Testis (tissue), 3 donors: ENCODE results near the gene KCNN3. TPM values are rescaled to one million over a fixed set of nuclear protein-coding genes. Genes with fewer than 3 reads are reported as not detected.

Experiments used
- DNase-seq: peaks from one replicate; pipeline ENCODE4 v3.0.0-alpha.2; 2019
- H3K27ac ChIP-seq, 2 donors: fragments of 200-600 bp; sonication (generic); one replicate each; pipeline ENCODE4 v1.5.1; 2019
- H3K27me3 ChIP-seq: fragments of 200-600 bp; sonication (generic); one replicate; pipeline ENCODE4 v1.5.1; 2019
- H3K36me3 ChIP-seq: fragments of 200-600 bp; sonication (generic); one replicate; pipeline ENCODE4 v1.5.1; 2017; ENCODE audit warnings: low read depth; ENCODE audit errors: missing control alignments
- H3K4me1 ChIP-seq: fragments of 200-600 bp; sonication (generic); one replicate; pipeline ENCODE4 v1.5.1; 2019
- H3K4me3 ChIP-seq, 2 donors: fragments of 200-600 bp; sonication (generic); one replicate each; pipeline ENCODE4 v1.5.1; 2017 to 2019
- H3K9me3 ChIP-seq: fragments of 200-600 bp; sonication (generic); one replicate; pipeline ENCODE4 v1.5.1; 2017
- POLR2A ChIP-seq: fragments of 450-650 bp; IDR thresholded peaks from one replicate; pipeline ENCODE4 v1.6.1; 2017; ENCODE audit warnings: antibody characterized with exemption, mild to moderate bottlenecking, moderate library complexity
- WGBS, 2 donors: methylation state at CpG; one replicate each; pipeline ENCODE4 v1.1.5; 2018; 5-methylcytosine and 5-hydroxymethylcytosine counted together
- intact Hi-C: fragments of 100-400 bp; cut with DNase I; formaldehyde crosslinking; loops from one replicate; pipeline ENCODE4 v1.15.1; 2023; ENCODE audit warnings: low total_unique reads
- polyA plus RNA-seq: library from polyadenylated mRNA; stranded (reverse); fragments of 350-450 nt; fragmentation: Illumina TruSeq; extraction: RNeasy Lipid Tissue Mini Kit (QIAGEN cat#74804); gene quantifications from one replicate; pipeline ENCODE4 v1.2.3, GENCODE V29; 2014; ENCODE audit warnings: low read depth, low replicate concordance; ENCODE audit not compliant: insufficient read depth
- total RNA-seq, 2 donors: library from RNA; depleted of rRNA; stranded (reverse); fragments of >200 nt; gene quantifications; one replicate each; pipeline ENCODE4 v1.2.3, GENCODE V29; 2016
- TF ChIP-seq, protein P1 (sequence below), 3 experiments: fragments of 450-650 bp in 2 of 3; fragments of 200-600 bp in 1 of 3; sonication (generic) in 1 of 3; IDR thresholded peaks; one replicate each; pipeline ENCODE4 v1.5.1; 2016 to 2019; ENCODE audit warnings: antibody characterized with exemption in 3 of 3, mild to moderate bottlenecking in 2 of 3, moderate library complexity in 1 of 3

Gene KCNN3
- total and polyA plus RNA-seq, 3 donors from 2014 or later: 0.24 to 0.78 (median 0.56) TPM

DNA sequence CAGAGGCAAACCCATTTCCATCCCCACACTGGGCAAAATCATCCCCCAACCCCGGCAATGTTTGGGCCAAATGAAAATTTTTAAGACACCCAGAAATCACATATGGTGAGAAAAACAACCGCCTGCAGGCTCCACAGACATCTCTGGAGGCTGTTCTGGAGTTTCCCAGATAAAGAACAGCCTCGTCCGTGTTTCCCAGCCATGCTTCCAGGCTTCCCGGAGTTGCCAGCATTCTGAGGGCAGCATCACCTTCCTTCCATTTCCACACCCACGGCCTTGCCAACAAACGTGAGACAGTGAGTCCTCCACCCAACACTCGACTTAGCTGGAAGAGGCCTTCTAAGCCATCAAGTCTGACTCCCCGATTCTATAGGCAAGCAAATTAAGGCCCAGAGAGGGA, 36.9 kb downstream of the KCNN3 start:
- no peaks in the 10 kb centered on the region for H3K4me1 ChIP-seq
- intact Hi-C loops: no loop called here
- H3K27me3 ChIP-seq: no peaks in the 10 kb centered on the region
- no peak for DNase-seq
- no peaks in the 10 kb centered on the region for H3K36me3 ChIP-seq
- H3K27ac ChIP-seq: no peak overlapping the region
- no peaks in the 10 kb centered on the region for H3K9me3 ChIP-seq
- TF ChIP-seq, protein P1, sequence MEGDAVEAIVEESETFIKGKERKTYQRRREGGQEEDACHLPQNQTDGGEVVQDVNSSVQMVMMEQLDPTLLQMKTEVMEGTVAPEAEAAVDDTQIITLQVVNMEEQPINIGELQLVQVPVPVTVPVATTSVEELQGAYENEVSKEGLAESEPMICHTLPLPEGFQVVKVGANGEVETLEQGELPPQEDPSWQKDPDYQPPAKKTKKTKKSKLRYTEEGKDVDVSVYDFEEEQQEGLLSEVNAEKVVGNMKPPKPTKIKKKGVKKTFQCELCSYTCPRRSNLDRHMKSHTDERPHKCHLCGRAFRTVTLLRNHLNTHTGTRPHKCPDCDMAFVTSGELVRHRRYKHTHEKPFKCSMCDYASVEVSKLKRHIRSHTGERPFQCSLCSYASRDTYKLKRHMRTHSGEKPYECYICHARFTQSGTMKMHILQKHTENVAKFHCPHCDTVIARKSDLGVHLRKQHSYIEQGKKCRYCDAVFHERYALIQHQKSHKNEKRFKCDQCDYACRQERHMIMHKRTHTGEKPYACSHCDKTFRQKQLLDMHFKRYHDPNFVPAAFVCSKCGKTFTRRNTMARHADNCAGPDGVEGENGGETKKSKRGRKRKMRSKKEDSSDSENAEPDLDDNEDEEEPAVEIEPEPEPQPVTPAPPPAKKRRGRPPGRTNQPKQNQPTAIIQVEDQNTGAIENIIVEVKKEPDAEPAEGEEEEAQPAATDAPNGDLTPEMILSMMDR (IDR thresholded peaks at IDR 0.05): no peak
- no peak for TF ChIP-seq POLR2A
- WGBS, 2 donors: 72 to 83% methylated on average over 8 to 9 of the region's 9 CpGs
- H3K4me3 ChIP-seq: no peak overlapping the region

DNA sequence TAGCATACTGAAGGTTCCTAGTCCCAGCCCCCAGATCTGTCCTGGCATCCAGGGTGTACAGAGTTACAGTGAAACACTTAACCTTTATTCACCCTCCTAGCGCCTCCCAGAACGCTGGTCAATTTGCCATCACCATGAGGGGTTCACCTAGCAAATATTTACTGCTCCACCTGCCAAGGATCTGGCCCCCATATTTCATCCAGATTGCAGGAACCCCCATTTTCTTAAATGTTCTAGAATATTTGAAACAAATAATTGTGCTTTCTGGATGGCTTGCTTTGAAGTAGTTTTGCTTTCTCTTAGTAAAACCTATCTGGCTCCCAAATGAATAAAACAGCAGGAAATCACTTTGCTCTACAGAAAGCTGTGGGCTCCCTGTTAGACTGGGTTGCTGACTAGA, 37.7 kb downstream of the KCNN3 start:
- TF ChIP-seq POLR2A: no peak
- TF ChIP-seq, protein P1 (IDR thresholded peaks at IDR 0.05): no peak
- no peaks in the 10 kb centered on the region for H3K27me3 ChIP-seq
- H3K36me3 ChIP-seq: no peaks in the 10 kb centered on the region
- H3K27ac ChIP-seq: no peak overlapping the region
- no peak overlapping the region for H3K4me3 ChIP-seq
- WGBS, 2 donors: 96 to 100% methylated on average over 2 of the region's 2 CpGs
- no peaks in the 10 kb centered on the region for H3K4me1 ChIP-seq
- intact Hi-C loops: no loop called here
- H3K9me3 ChIP-seq: no peaks in the 10 kb centered on the region
- DNase-seq: no peak

DNA sequence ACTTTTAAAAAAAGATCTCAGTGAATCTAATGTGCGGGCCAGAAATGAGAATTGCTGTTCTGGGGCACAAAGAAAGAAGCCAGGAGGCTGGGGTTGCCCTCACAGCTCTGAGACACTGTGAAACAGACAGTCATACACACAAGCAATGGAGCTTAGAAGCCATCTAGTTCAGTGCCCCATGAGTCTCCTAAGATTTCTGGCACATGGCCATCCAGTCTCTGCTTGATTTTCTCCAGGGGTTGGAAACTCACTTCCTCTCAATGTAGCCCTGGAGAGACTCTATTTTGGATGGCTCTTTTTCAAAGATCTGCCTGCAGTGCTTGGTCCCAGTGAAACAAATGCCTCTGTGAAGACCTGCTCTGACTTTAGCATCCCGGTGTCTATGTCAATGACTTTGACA, 38.6 kb downstream of the KCNN3 start:
- 85 to 92% methylated on average over 2 of the region's 2 CpGs for WGBS, 2 donors
- Histone ChIP-seq H3K27ac (no peak overlapping the region), H3K36me3 (no peaks in the 10 kb centered on the region), H3K4me3 (no peak overlapping the region), H3K4me1 (no peaks in the 10 kb centered on the region), H3K9me3 (no peaks in the 10 kb centered on the region), H3K27me3 (no peaks in the 10 kb centered on the region)
- no peak for DNase-seq
- intact Hi-C loops: no loop called here
- TF ChIP-seq, protein P1 (IDR thresholded peaks at IDR 0.05): no peak
- no peak for TF ChIP-seq POLR2A

DNA sequence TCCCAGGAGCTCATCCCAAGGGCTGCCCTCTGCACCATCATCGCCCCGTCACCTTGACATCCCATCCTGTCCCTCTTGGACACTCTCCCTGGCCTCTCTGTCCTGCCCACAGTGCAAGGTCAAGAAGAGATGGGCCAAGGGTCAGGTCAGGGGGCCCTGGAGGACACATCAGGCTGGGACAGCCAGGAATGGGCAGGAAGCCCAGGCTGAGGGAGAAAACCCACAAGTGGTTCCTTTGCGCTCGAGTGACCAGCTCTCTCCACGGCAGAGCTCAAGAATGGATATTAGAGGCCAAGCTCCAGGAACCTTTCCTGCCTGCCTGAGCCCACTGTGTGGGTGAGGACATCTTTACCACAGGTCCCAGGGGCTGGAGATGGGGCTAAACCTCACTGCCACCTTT, 41.0 kb downstream of the KCNN3 start:
- no peaks in the 10 kb centered on the region for H3K9me3 ChIP-seq
- H3K36me3 ChIP-seq: no peaks in the 10 kb centered on the region
- no peak overlapping the region for H3K4me3 ChIP-seq
- no peaks in the 10 kb centered on the region for H3K27me3 ChIP-seq
- no peak for TF ChIP-seq POLR2A
- TF ChIP-seq, protein P1 (IDR thresholded peaks at IDR 0.05): no peak
- intact Hi-C loops: no loop called here
- WGBS, 2 donors: 77 to 89% methylated on average over 5 of the region's 5 CpGs
- no peaks in the 10 kb centered on the region for H3K4me1 ChIP-seq
- DNase-seq: no peak
- no peak overlapping the region for H3K27ac ChIP-seq

DNA sequence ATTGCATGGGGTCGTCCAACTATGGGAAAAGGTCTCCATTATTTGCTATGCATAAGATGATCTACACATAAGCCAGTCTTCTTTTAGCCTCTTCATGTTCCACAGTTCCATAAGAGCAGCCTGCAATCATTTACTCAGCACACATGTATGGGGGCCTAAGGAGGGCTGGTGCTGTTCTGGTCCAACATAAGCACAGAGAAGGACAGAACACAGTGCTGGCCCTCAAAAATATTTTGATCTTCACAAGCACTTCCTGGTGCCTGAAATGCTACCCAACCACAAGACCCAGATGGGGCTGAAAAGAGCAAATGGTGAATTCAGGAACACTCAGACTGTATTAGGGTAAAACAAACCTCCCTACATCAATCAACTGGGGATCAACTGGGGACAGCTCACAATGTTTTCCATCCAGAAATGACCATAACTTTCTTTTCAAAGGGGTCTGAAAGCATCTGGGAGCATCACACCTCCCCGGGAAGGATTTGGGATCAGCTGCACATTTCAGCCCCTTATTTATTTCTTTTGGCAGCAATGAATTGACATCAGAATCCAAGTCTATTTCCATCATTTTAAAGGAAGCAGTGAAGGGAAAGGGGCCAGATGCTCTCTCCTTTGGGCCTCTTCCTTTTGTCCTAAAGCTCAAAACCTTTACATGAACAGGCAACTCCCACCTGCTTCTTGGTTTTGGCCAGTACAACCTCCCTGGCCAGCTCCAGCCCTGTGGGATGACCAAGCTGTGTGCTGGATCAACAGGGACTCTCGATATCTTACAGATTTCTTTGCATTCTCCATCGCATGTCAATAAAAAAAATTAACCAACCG, 45.7 kb downstream of the KCNN3 start:
- no peaks in the 10 kb centered on the region for H3K27me3 ChIP-seq
- H3K27ac ChIP-seq: no peak overlapping the region
- H3K4me1 ChIP-seq: no peaks in the 10 kb centered on the region
- no peaks in the 10 kb centered on the region for H3K36me3 ChIP-seq
- TF ChIP-seq, protein P1 (IDR thresholded peaks at IDR 0.05): no peak
- TF ChIP-seq POLR2A: no peak
- no peaks in the 10 kb centered on the region for H3K9me3 ChIP-seq
- WGBS, 2 donors: 86 to 90% methylated on average over 5 of the region's 5 CpGs
- H3K4me3 ChIP-seq: no peak overlapping the region
- no peak for DNase-seq
- intact Hi-C loops: no loop called here
